Uterus (tissue), 2 donors: Measurements from ENCODE around the gene ATP5ME.

Experiments
- CTCF ChIP-seq, 4 experiments: fragments of 200-600 bp in 2 of 4; fragments of 450-650 bp in 2 of 4; sonication (generic) in 2 of 4; IDR thresholded peaks; one replicate each; pipeline ENCODE4 v1.5.1; 2016 to 2019; ENCODE audit warnings: antibody characterized with exemption in 4 of 4, mild to moderate bottlenecking in 2 of 4, moderate library complexity in 1 of 4
- POLR2A ChIP-seq, 2 donors: fragments of 450-650 bp; IDR thresholded peaks; one replicate each; pipeline ENCODE4 v1.6.1; 2016; ENCODE audit warnings: antibody characterized with exemption in 2 of 2, mild to moderate bottlenecking in 1 of 2, moderate library complexity in 1 of 2

- no peak for TF ChIP-seq CTCF (IDR thresholded peaks at IDR 0.05)
- TF ChIP-seq POLR2A (IDR thresholded peaks at IDR 0.05): no peak
Observed at GRCh38 chr4:629636-629914, 44.5 kb downstream of the ATP5ME start.
